Pons (tissue), 1 donor: ENCODE results near the gene PAPOLG.

Experiments
- DNase-seq: peaks from one replicate; pipeline ENCODE4 v3.0.0-alpha.2; 2016; ENCODE audit warnings: low spot score

Gene PAPOLG

DNA sequence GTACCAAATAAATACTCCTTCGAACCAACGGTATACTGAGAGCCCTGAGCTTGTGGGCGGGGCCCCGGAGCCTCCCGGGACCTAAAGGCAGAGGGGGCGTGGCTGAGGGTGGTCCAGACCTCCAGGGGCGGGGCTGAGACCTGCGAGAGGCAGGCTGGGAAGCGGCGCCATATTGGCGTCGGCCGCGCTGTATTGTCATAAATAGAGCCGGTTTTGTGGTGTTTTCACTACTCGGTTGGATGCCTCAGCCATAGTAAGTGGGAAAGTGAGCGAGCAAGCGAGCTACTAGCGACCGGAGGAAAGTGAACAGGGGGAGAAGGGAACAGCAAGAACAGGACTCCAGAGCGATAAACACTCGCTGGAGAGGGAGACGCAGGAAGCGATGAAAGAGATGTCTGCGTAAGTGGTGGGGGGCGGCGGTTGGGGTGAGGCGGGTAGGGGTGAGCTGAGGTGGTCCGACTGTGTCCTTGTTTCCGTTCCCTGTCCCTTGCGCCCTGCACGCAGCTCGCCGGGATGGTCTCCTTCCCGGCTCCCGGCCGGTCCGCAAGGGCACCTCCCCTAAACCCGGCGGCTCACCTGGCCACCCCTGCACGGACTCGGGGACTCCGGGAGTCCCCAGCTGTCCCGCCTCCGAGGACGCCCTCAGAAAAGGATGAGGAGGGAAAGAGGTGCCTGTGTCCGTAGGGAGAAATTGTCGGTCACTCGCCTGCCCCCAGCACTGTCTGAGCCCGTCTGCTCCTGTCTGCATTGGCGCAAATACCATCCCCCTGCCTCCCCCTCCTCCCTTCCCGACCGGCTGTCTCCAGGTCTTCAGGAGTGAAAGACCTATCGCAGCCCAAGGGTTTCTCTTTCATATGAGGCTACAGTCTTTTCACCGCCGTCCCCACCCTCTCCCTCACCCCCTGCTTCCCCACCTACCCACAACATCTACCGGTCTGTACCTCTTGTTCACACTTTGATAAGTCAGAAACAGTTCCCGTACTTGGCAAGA lies at the start of gene PAPOLG:
PAPOLG (plus strand) TSS at position 172 of the 991 bp plus-strand sequence; CDS start at position 383, 211 bp downstream.
- DNase-seq = peak; percentile 93

DNA sequence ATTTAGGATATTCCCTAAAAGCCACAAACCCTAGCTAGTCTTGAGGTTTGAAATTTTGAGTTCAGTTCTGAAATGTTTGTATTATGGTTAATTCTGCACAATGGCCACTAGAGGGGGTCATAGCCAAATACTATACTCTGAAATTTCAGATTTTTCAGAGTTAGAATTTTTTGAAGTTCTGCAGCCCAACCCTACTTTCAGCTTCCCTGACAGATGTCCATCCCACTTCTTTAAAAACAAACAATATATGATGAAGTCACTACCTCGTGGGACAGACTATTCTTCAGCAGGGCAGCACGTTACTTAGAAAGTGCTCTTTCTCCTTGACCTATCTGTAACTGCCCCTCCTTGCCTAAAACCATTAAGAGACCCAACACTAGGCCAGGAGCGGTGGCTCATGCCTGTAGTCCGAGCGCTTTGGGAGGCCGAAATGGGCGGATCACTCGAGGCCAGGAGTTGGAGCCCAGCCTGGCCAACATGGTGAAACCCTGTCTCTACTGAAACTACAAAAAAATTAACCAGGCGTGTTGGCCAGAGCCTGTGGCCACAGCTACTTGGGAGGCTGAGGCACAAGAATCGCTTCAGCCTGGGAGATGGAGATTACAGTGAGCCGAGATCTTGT lies 48.2 kb upstream of the PAPOLG start:
- DNase-seq = peak; percentile 49

DNA sequence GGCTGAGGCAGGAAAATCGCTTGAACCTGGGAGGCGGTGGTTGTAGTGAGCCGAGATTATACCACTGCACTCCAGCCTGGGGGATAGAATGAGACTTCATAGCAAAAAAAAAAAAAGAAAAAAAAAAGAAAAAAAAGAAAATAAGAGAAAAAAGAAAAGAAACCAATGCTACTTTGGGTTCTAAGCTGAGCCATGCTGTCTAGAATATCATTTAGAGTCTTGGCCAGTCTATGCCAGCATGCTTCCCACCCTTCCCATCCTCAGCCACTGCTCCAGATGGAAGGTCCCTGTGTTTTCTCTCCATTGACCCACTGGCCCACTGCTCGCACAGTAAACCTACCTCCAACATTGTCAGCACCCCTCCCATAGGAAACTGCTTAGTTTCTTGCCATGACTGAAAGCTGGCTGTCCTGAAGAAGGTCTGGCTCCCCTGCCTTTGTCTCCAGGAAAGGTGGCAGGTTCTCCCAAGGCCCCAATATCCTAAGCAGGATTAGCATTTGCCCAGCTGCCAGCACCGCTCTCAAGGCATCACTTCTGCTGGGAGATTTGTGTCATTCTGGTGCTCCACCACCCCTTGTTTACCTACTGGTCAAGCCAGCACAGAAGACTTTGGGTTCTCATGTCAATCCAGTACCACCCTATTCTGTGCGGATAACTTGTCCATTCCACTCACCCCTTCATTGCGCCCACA lies 47.3 kb upstream of the PAPOLG start:
- no peak for DNase-seq

DNA sequence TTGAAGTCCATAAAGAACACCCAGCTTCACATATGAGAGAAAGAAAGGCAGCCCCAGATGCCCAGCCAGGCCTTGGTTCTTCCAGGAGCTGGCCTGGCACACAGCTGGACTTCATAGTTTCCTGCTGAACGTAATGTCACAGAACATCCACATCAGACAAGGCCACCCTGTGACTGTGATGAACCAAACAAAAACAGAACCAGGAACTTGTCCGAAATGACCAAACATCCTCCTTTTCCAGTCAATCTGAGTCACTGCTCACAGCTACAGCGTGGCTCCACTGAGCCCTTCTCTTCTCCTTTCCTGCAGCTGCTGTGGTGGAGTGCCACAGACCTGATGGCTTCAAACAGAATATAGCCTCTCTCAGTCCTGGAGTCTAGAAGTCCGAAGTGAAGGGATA lies 45.4 kb upstream of the PAPOLG start:
- DNase-seq = peak; percentile 82

DNA sequence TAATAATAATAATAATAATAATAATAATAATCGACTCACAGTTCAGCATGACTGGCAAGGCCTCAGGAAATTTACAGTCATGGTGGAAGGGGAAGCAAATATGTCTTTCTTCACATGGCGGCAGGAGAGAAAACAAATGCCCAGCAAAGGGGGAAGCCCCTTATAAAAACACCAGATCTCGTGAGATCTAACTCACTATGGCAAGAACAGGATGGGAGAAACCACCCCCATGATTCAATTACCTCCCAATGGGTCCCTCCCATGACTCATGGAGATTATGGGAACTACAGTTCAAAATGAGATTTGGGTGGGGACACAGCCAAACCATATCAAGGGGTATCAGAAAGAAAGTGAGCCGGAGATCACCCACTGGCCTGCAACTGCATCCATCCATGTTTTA lies 40.5 kb upstream of the PAPOLG start:
- no peak for DNase-seq

DNA sequence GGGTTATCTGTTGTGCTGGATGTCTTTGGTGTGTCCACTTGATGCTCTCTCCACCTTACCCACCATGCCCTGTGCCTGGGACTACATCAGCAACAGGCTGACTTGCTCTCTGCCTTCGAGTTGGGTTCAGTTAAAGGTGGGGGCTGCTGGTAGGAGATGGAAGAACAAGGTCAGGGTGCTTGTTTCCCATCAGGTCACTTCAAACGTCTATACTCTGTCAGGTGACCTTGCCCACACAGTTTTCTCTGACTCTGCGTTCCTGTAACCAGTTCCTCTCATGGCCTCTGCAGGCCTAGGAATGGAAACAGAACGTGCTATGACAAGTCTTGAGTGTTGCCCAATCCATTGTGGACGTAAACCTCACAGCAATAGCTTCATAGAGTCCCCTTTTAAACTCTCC lies 38.4 kb upstream of the PAPOLG start:
- DNase-seq = peak; percentile 74

DNA sequence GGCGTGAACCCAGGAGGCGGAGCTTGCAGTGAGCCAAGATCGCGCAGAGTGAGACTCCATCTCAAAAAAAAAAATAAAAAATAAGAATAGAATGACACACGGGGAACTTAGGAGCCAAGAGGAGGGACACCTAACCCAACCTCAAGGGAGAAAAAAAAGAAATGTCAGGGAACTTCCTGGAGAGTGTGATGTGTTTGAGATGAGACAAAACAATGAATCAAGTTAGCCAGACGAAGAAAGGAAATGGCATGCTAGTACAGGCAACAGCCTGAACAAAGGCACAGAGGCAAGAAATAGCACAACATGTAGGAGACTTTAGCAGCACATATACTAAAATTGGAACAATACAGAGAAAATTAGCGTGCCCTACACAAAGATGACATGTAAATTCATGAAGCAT lies 36.7 kb upstream of the PAPOLG start:
- DNase-seq = no peak

DNA sequence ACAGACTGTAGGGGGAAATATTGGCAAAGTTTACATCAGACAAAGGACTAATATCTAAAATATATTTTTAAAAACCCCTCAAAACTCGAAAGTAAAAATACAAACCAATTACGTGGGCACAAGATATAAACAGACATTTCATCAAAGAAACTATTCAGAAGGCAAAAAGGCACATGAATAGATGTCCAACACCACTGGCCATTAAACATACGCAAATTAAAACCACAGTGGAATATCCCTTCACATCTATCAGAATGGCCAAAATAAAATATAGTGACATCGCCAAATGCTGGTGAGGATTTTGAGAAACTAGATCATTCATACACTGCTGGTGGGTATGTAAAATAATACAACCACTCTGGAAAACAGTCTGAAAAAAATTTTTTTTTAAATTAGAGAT lies 30.6 kb upstream of the PAPOLG start:
- DNase-seq = no peak

DNA sequence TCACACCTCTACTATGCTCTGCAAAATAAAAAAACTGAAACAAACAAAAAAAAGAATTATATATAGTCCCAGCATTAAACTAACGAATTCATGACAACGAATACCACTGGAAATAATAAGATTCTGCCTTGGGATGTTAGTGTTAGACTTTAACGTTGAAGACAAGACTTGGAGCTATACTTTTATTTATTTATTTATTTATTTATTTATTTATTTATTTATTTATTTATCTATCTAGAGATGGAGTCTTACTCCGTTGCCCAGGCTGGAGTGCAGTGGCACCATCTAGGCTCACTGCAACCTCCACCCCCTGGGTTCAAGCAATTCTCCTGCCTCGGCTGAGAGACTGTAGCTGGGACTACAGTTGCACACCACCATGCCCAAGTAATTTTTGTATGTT lies 27.2 kb upstream of the PAPOLG start:
- no peak for DNase-seq

DNA sequence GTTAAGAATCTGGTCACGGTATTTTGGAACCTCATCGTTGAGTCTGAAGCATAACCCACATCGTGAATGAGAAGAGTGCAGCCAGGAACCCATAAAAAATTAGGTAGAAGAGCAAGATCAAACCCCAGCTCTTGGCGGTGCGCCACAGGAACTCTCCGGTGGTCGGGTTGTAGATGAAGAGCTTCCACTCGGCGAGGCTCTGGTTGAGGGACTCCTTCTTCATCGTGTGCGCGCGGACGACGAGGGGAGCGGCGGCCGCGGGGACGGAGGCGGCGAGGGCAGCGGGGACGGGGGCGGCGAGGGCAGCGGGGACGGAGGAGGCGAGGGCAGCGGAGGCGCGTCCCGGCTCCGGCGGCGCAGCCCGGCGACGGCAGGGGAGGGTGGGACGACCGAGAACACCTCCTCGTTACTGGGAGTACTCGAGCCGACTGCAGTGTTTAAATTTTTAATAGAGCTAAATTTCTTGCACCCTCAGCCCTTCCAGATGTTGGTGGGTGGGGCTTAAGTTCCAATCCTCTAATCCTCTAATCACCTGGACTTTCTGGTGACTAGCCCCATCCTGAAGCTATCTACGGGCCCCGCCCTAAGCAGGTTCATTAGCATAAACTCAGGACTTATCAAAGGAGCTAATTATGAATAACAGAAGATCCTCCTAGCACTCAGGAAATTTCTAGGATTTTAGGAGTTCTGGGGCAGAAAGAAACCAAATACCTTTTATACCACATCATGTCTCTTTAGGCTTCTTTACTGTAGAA lies 20.4 kb upstream of the PAPOLG start:
- DNase-seq = no peak

DNA sequence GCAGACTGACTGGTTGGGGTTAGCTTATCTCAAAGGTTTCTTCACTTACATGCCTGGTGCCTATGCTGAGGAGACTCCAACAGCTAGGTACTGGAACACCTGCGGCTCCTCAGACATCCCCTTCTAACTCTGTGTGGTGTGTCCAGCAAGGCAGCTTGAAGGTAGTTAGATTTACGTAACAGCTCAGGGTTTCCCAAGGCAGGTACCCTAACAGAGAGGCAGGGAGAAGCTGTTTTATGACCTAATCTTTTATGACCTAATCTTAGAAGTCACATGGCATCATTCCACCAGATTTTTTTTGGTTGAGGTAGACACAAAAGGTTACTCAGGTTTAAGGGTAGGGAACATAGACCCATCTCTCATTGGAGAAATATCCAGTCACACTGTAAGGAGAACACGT lies 17.4 kb upstream of the PAPOLG start:
- DNase-seq = no peak

DNA sequence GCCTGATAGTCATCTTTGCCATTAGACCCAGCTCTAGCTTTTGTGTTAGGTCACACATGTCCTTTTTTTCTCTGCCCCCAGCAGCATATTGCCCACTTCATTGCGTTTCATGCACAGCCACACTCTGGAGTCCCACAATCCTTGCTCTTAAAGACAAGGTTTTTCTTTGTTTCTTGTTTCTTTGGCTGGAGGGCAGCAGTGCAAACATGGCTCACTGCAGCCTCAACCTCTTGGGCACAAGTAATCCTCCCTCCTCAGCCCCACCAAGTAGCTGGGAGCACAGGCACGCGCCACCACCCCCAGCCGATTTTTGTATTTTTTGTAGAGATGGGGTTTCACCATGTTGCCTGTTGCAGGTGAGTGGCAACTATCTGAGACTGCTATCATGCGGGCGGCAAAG lies 16.9 kb upstream of the PAPOLG start:
- DNase-seq = no peak

DNA sequence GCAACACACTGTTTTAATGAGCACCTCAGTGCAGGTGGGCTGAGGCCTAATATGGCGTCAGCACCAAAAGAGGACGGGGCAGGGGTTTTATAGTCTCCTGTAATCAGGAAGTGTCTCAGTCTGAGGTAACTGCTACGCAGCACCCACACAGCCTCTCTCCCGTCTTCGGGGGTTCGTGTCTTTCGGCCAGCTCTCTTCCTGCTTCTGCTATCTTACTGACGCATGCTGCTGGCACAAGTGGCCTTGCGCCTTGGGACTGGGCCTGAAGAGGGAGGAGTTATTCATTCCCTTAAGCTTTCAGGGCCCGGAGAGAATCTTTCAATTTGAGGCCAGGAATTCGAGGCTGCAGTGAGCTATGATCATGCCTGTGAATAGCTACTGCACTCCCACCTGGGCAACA lies 14.5 kb upstream of the PAPOLG start:
- DNase-seq = no peak

DNA sequence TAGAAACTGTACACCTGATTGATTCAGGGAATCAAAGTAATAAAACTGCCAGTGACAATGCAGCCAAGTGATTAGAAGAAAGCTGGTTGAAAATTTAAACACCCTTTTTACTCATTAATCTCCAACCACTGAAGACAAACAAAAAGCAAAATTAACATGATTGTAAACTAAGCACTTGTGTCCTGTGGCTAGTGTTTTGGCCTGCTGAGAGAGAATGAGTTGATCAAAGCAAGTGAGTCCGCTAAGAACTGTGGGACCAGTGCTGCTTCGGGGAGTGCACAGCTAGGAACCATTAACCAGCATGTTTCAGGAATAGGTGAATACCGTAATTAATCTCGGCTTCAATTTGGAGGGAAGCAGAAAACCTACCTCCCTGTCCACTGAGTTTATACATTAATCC lies 13.6 kb upstream of the PAPOLG start:
- no peak for DNase-seq

DNA sequence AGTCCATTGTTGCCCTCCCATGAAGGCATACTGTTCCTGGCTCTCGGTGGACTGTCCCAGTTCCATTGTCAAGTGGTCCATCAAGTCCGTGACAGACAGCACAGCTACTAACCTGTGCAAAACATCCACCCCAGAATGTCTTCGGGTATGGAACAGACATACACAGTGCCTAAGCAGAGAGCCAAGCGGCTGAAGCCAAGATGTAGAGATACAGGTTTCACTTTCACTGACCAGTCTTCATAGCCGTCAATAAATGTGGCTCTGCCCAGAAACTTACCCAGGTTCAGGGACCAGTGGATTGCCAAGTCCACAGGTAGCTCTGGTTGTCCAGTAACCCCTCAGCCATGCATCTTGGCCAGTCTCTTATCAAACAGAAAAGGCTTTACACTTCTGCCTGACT lies 10.7 kb upstream of the PAPOLG start:
- DNase-seq = no peak

DNA sequence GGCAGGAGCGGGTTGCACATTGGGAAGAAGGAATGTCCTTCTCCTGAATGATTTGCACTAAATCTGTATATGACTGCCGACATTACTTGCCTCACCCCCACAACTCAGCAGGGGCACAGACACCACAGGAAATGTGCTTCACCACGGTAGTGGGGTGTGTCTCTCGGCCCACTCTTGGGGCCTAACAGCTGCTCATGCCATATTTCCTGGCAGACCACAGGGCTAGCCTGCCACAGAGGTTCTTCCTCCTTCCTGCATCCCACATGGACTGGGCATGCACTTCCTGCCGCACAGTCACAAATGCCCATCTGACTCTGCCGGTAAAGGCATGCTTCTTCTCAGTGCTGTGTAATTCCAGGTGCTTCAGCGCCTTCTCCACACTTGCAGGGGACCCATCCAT lies 10.3 kb upstream of the PAPOLG start:
- peak; percentile 37 for DNase-seq

DNA sequence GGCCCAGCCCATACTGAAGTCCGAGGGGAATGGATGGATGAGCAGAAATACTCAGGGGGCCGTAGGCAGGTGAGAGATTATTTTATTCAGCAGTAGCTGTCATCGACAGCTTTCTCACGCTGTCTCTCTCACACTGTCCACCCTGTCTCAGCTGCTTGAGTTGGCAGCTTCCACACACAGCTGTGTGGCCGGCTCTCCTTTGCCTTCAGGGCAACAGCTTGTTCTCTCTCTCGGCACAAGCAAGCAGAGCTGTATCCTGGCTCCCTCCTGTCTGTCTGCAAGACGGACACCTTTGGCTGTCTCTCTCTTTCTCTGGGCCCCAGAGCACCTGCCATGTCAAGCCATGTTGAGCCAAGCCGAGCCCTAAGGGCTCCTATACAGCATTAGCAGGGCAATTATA lies 9.8 kb upstream of the PAPOLG start:
- DNase-seq = no peak

DNA sequence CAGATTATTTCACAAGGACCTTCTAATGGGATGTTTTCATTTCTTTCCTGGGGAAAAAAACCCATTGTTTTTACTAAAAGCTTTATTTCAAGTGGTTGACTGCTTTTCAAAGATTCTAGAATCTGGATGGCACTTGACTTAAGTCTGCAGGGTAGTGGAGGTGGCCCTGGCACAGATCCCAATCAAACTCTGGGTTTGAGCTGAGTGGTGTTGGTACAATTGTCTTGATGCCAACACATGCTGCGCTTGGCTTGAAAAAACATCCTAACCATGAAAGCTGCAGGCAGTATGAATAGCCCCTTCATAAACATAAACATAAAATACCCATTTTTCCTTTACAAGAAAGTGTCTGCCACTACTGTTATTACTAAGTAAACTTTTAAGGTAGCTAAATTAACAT lies 3.6 kb downstream of the PAPOLG start:
- DNase-seq = peak; percentile 38

DNA sequence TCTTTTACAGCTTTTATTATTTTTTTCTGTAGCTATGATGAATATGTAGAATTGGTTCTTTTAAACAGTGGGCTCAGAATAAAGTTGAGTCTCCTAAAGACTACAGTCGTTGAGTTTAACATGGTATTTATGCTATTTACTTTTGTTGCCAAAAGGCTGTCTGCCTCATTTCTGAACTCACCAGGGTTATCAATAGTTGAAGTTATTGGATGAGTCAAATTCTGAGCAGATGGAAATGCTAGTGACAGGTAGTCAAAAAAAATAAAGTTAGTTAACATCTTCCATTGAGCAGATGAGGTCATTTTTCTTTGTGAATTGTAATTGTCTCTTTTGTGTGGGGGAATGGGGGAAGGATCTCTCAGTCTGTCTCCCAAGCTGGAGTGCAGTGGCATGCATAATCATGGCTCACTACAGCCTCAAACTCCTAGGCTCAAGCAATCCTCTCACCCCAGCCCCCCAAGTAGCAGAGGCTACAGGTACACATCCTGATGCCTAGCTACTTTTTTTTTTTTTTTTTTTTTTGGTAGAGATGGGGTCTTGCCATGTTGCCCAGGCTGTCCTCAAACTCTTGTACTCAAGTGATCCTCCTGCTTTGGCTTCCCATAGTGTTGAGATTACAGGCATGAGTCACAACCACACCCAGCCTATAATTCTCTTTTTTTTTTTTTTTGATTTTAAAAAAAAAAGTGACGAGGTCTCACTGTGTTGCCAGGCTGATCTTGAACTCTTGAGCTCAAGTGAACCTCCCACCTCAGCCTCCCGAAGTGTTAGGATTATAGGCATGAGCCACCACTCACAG lies 8.9 kb downstream of the PAPOLG start:
- no peak for DNase-seq

DNA sequence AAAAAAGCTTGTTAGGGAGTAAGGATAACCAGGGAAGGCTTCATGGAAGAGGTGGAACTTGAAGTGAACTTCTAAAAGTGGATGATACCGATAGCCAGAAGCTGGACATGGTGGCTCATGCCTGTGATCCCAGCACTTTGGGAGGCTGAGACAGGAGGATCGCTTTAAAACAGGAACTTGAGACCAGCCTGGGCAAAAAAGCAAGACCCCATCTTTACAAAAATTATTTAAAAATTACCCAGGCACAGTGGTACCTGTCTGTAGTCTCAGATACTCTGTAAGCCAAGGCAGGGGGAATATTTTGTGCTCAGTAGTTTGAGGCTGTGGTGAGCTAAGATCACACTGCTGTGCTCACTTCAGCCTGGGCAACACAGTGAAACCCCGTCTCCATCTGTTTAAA lies 10.2 kb downstream of the PAPOLG start:
- no peak for DNase-seq

DNA sequence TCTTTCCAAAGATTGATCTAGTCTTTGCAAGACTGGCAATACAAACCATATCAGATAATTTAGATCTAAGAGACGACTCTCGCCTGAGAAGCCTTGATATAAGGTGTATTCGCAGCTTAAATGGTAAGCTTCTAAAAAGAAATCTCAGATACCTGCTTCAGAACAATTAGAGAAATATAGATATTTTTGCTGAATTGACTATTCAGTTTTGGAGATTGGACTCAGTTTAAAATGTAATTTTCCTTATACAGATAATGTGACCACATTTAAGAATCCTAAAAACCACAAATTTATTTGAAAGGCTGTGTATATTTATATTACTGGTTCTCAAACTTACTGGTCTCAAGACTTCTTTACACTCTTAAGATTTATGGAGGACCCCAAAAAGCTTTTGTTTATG lies 15.4 kb downstream of the PAPOLG start:
- no peak for DNase-seq
